Adrenal gland (tissue), 5 donors: ENCODE measurements around the gene ELN.

Experiments
- POLR2A ChIP-seq, 2 donors: fragments of 450-650 bp; IDR thresholded peaks; one replicate each; pipeline ENCODE4 v1.6.1; 2017; ENCODE audit warnings: antibody characterized with exemption in 2 of 2, mild to moderate bottlenecking in 2 of 2, moderate library complexity in 1 of 2
- TF ChIP-seq, protein P1 (sequence below), 6 experiments: fragments of 450-650 bp in 4 of 6; fragments of 200-600 bp in 2 of 6; sonication (generic) in 1 of 6; IDR thresholded peaks; 1 replicate in 5 of 6; 2 replicates in 1 of 6; pipeline versions ENCODE4 v1.5.1 to v1.8.0; 2016 to 2021; ENCODE audit warnings: antibody characterized with exemption in 6 of 6, mild to moderate bottlenecking in 2 of 6, moderate library complexity in 1 of 6
- donor health status: DM: no; HTN: no; CAD: no.

DNA sequence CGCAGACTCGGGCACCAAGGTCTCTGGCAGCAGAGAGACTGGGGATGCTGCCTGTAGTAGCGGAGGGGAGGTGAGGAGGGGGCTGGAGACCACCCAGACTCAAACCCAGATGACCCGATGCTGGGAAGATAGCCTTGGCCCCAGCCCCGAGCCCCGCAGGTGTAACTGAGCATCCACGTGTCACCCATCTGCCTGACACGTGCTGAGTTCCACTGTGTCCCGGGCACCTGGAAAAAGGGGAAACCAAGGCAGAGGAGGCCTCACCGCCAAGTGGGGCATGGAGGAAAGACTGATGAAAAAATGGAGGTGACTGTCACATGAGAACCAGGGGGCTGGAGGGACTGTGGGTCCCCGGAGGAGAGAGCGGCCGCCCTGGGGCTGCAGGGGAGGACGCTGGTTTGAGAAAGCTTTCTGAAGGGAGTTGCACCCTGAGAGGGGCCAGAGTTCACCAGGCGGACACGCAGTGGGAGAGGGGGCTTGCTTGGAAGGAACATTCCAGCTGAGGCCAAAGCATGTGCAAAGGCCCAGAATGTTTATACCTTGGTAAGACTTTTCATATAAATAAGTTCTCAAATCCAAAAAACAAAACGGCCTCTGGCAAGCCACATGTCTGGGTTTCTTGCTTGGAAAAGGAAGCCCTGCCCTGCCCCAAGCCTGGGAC lies 27.4 kb upstream of the ELN start:
- TF ChIP-seq, protein P1, sequence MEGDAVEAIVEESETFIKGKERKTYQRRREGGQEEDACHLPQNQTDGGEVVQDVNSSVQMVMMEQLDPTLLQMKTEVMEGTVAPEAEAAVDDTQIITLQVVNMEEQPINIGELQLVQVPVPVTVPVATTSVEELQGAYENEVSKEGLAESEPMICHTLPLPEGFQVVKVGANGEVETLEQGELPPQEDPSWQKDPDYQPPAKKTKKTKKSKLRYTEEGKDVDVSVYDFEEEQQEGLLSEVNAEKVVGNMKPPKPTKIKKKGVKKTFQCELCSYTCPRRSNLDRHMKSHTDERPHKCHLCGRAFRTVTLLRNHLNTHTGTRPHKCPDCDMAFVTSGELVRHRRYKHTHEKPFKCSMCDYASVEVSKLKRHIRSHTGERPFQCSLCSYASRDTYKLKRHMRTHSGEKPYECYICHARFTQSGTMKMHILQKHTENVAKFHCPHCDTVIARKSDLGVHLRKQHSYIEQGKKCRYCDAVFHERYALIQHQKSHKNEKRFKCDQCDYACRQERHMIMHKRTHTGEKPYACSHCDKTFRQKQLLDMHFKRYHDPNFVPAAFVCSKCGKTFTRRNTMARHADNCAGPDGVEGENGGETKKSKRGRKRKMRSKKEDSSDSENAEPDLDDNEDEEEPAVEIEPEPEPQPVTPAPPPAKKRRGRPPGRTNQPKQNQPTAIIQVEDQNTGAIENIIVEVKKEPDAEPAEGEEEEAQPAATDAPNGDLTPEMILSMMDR (IDR thresholded peaks at IDR 0.05), result no peak
- no peak for TF ChIP-seq POLR2A (IDR thresholded peaks at IDR 0.05)
